Parathyroid adenoma (tissue), 2 donors: ENCODE results near the gene JADE1.

Source experiments
- H2AFZ ChIP-seq: fragments of 300-600 bp; sonication (generic); one replicate; pipeline ENCODE4 v1.7.0; 2017; ENCODE audit warnings: antibody characterized with exemption, mild to moderate bottlenecking
- H3K27ac ChIP-seq: fragments of 300-600 bp; sonication (generic); one replicate; pipeline ENCODE4 v1.7.0; 2017
- H3K27me3 ChIP-seq: fragments of 300-600 bp; sonication (generic); one replicate; pipeline ENCODE4 v1.7.0; 2017; ENCODE audit warnings: low read length; ENCODE audit not compliant: control insufficient read depth, insufficient read depth
- H3K36me3 ChIP-seq: fragments of 300-600 bp; sonication (generic); one replicate; pipeline ENCODE4 v1.7.0; 2017; ENCODE audit warnings: low read length; ENCODE audit not compliant: control insufficient read depth, insufficient read depth
- H3K4me1 ChIP-seq: fragments of 300-600 bp; sonication (generic); one replicate; pipeline ENCODE4 v1.7.0; 2017; ENCODE audit warnings: control low read depth
- H3K4me2 ChIP-seq: fragments of 300-600 bp; sonication (generic); one replicate; pipeline ENCODE4 v1.7.0; 2017; ENCODE audit warnings: low read length
- H3K4me3 ChIP-seq: fragments of 300-600 bp; sonication (generic); one replicate; pipeline ENCODE4 v1.7.0; 2017; ENCODE audit warnings: low read depth, low read length
- H3K79me2 ChIP-seq: fragments of 300-600 bp; sonication (generic); one replicate; pipeline ENCODE4 v1.7.0; 2017; ENCODE audit warnings: control low read depth
- H3K9ac ChIP-seq: fragments of 300-600 bp; sonication (generic); one replicate; pipeline ENCODE4 v1.7.0; 2017; ENCODE audit warnings: mild to moderate bottlenecking
- H3K9me3 ChIP-seq: fragments of 300-600 bp; sonication (generic); one replicate; pipeline ENCODE4 v1.7.0; 2017; ENCODE audit warnings: low read length; ENCODE audit not compliant: control insufficient read depth
- CTCF ChIP-seq: fragments of 300-600 bp; sonication (generic); IDR thresholded peaks from one replicate; pipeline ENCODE4 v1.7.0; 2017; ENCODE audit warnings: antibody characterized with exemption, mild to moderate bottlenecking
- donor health status: primary hyperparathyroidism.

The JADE1 gene

GRCh38 chr4:128830906-128831503 is 21.5 kb downstream of the JADE1 start:
- Histone ChIP-seq H3K9ac (no peak overlapping the region), H3K27ac (peak overlapping the region; percentile 33), H3K4me3 (no peak overlapping the region)

GRCh38 chr4:128831531-128832242 is 22.2 kb downstream of the JADE1 start:
- peak overlapping the region; percentile 33 for H3K27ac ChIP-seq

More at GRCh38 chr4:128830906-128831503, 21.5 kb downstream of the JADE1 start:
- H3K27me3 ChIP-seq, result no peaks in the 10 kb centered on the region
- H3K36me3 ChIP-seq, result no peaks in the 10 kb centered on the region
- H3K79me2 ChIP-seq, result peaks cover 16% of the 10 kb centered on the region
- H3K9me3 ChIP-seq, result no peaks in the 10 kb centered on the region
- peaks cover 16% of the 10 kb centered on the region for H3K4me1 ChIP-seq
- H2AFZ ChIP-seq, result no peak overlapping the region
- H3K4me2 ChIP-seq, result peak overlapping the region; percentile 2
- no peak for TF ChIP-seq CTCF

GRCh38 chr4:128832243-128832625 is 22.7 kb downstream of the JADE1 start:
- no peaks in the 10 kb centered on the region for H3K36me3 ChIP-seq
- no peak for TF ChIP-seq CTCF
- H3K4me2 ChIP-seq, result no peak overlapping the region
- H3K9ac ChIP-seq, result no peak overlapping the region
- peak overlapping the region; percentile 33 for H3K27ac ChIP-seq
- H3K4me1 ChIP-seq, result peaks cover 16% of the 10 kb centered on the region
- no peaks in the 10 kb centered on the region for H3K27me3 ChIP-seq
- H3K79me2 ChIP-seq, result peaks cover 16% of the 10 kb centered on the region
- H3K4me3 ChIP-seq, result no peak overlapping the region
- H3K9me3 ChIP-seq, result no peaks in the 10 kb centered on the region
- H2AFZ ChIP-seq, result no peak overlapping the region

More at GRCh38 chr4:128831531-128832242, 22.2 kb downstream of the JADE1 start:
- H3K9ac ChIP-seq, result no peak overlapping the region
- no peaks in the 10 kb centered on the region for H3K36me3 ChIP-seq
- H3K9me3 ChIP-seq, result no peaks in the 10 kb centered on the region
- no peaks in the 10 kb centered on the region for H3K27me3 ChIP-seq
- no peak for TF ChIP-seq CTCF
- no peak overlapping the region for H2AFZ ChIP-seq
- H3K4me3 ChIP-seq, result no peak overlapping the region
- peak overlapping the region; percentile 2 for H3K4me2 ChIP-seq
- H3K79me2 ChIP-seq, result peaks cover 13% of the 10 kb centered on the region
- H3K4me1 ChIP-seq, result peaks cover 16% of the 10 kb centered on the region

- H3K4me2 ChIP-seq, result no peak overlapping the region
- peaks cover 9% of the 10 kb centered on the region for H3K79me2 ChIP-seq
- H3K27ac ChIP-seq, result peak overlapping the region; percentile 27
- no peak overlapping the region for H3K4me3 ChIP-seq
- H2AFZ ChIP-seq, result no peak overlapping the region
- H3K36me3 ChIP-seq, result no peaks in the 10 kb centered on the region
- TF ChIP-seq CTCF, result no peak
- peaks cover 13% of the 10 kb centered on the region for H3K4me1 ChIP-seq
- no peaks in the 10 kb centered on the region for H3K9me3 ChIP-seq
- no peaks in the 10 kb centered on the region for H3K27me3 ChIP-seq
- H3K9ac ChIP-seq, result no peak overlapping the region
Measured at GRCh38 chr4:128835498-128836222, 26.2 kb downstream of the JADE1 start.
